ENCODE measurements around the gene MDM4.

GRCh38 chr1:204507317-204508105, 8.7 kb upstream of the MDM4 start:
- TF ChIP-seq CTCF (IDR thresholded peaks at IDR 0.05): no peak
- no peak for TF ChIP-seq POLR2A (IDR thresholded peaks at IDR 0.05)

Measured in esophagus squamous epithelium (tissue), 4 donors.